Breast epithelium (tissue), 4 donors: ENCODE measurements around the gene FKTN. TPM values are rescaled to one million over a fixed set of nuclear protein-coding genes. Genes with fewer than 3 reads are reported as not detected.

Experiments used
- DNase-seq, 2 donors: peaks; one replicate each; pipeline ENCODE4 v3.0.0-alpha.2; 2019; ENCODE audit warnings: low spot score in 2 of 2
- H3K27ac ChIP-seq, 2 donors: fragments of 200-600 bp; sonication (generic) in 1 of 2; one replicate each; pipeline ENCODE4 v1.5.1; 2016 to 2019; ENCODE audit warnings: mild to moderate bottlenecking in 1 of 2
- H3K27me3 ChIP-seq, 2 donors: fragments of 200-600 bp; sonication (generic) in 1 of 2; one replicate each; pipeline versions ENCODE4 v1.5.1 to v1.6.0; 2017 to 2019; ENCODE audit warnings: control low read depth in 1 of 2, mild to moderate bottlenecking in 1 of 2
- H3K36me3 ChIP-seq: fragments of 200-600 bp; one replicate; pipeline ENCODE4 v1.5.1; 2019
- H3K4me1 ChIP-seq, 2 donors: fragments of 200-600 bp; sonication (generic); one replicate each; pipeline ENCODE4 v1.5.1; 2016 to 2019; ENCODE audit warnings: control low read depth in 1 of 2
- H3K4me3 ChIP-seq, 3 donors: fragments of 200-600 bp; sonication (generic); 1 replicate in 2 of 3; 2 replicates in 1 of 3; pipeline ENCODE4 v1.5.1; 2016 to 2019; ENCODE audit warnings: mild to moderate bottlenecking in 3 of 3, moderate library complexity in 2 of 3
- H3K9me3 ChIP-seq, 2 donors: fragments of 200-600 bp; sonication (generic) in 1 of 2; one replicate each; pipeline ENCODE4 v1.5.1; 2016 to 2019; ENCODE audit warnings: control low read depth in 1 of 2
- CTCF ChIP-seq, 3 donors: fragments of 450-650 bp; IDR thresholded peaks; one replicate each; pipeline ENCODE4 v1.5.1; 2016 to 2017; ENCODE audit warnings: antibody characterized with exemption in 3 of 3, mild to moderate bottlenecking in 3 of 3, moderate library complexity in 3 of 3
- POLR2A ChIP-seq: fragments of 450-650 bp; IDR thresholded peaks from one replicate; pipeline ENCODE4 v1.6.1; 2016; ENCODE audit warnings: antibody characterized with exemption, mild to moderate bottlenecking, moderate library complexity
- POLR2AphosphoS5 ChIP-seq, 3 donors: sonication (generic); formaldehyde crosslinking; IDR thresholded peaks; one replicate each; pipeline ENCODE4 v1.6.1; 2017; ENCODE audit warnings: antibody characterized with exemption in 3 of 3
- intact Hi-C: fragments of 100-400 bp; cut with DNase I; formaldehyde crosslinking; loops from one replicate; pipeline ENCODE4 v1.15.1; 2023; ENCODE audit warnings: low total_unique reads
- total RNA-seq, 3 donors: library from RNA; depleted of rRNA; stranded (reverse); fragments of >200 nt; gene quantifications; one replicate each; pipeline ENCODE4 v1.1.0, GENCODE V29; 2016

FKTN gene
- total RNA-seq, 3 donors from 2014 or later: 9.4 to 29.0 (median 12.1) TPM

GRCh38 chr9:105673850-105674387, 116.0 kb downstream of the FKTN start:
- Histone ChIP-seq H3K9me3 (no peaks in the 10 kb centered on the region), H3K36me3 (no peaks in the 10 kb centered on the region), H3K27ac (no peak overlapping the region), H3K4me3 (no peak overlapping the region), H3K27me3 (no peaks in the 10 kb centered on the region), H3K4me1 (no peaks in the 10 kb centered on the region)
- intact Hi-C loops: no loop called here
- no peak for DNase-seq
- TF ChIP-seq POLR2A: no peak
- no peak for TF ChIP-seq POLR2AphosphoS5 (IDR thresholded peaks at IDR 0.05)
- no peak for TF ChIP-seq CTCF (IDR thresholded peaks at IDR 0.05)

GRCh38 chr9:105676351-105676923, 118.5 kb downstream of the FKTN start:
- intact Hi-C loops: no loop called here
- TF ChIP-seq POLR2A: no peak
- no peak for TF ChIP-seq CTCF (IDR thresholded peaks at IDR 0.05)
- TF ChIP-seq POLR2AphosphoS5 (IDR thresholded peaks at IDR 0.05): no peak
- Histone ChIP-seq H3K4me1 (no peaks in the 10 kb centered on the region), H3K4me3 (no peak overlapping the region), H3K36me3 (no peaks in the 10 kb centered on the region), H3K9me3 (no peaks in the 10 kb centered on the region), H3K27me3 (no peaks in the 10 kb centered on the region), H3K27ac (no peak overlapping the region)
- no peak for DNase-seq

GRCh38 chr9:105678163-105678562, 120.2 kb downstream of the FKTN start:
- no peak for TF ChIP-seq POLR2A
- no peak for TF ChIP-seq POLR2AphosphoS5 (IDR thresholded peaks at IDR 0.05)
- no peak for TF ChIP-seq CTCF (IDR thresholded peaks at IDR 0.05)
- Histone ChIP-seq H3K27ac (no peak overlapping the region), H3K9me3 (no peaks in the 10 kb centered on the region), H3K27me3 (no peaks in the 10 kb centered on the region), H3K36me3 (no peaks in the 10 kb centered on the region), H3K4me1 (no peaks in the 10 kb centered on the region), H3K4me3 (no peak overlapping the region)
- intact Hi-C loops: no loop called here
- no peak for DNase-seq

- no peak overlapping the region for H3K27ac ChIP-seq
- DNase-seq: no peak
- H3K4me3 ChIP-seq: no peak overlapping the region
- H3K4me1 ChIP-seq: no peaks in the 10 kb centered on the region
- H3K36me3 ChIP-seq: no peaks in the 10 kb centered on the region
- no peaks in the 10 kb centered on the region for H3K27me3 ChIP-seq
- H3K9me3 ChIP-seq: no peaks in the 10 kb centered on the region
- TF ChIP-seq POLR2AphosphoS5 (IDR thresholded peaks at IDR 0.05) (no peak), POLR2A (no peak), CTCF (IDR thresholded peaks at IDR 0.05) (no peak)
- intact Hi-C loops: no loop called here
These were observed 120.8 kb downstream of the FKTN start for GRCh38 chr9:105678781-105679180.

- H3K4me1 ChIP-seq: no peaks in the 10 kb centered on the region
- DNase-seq: no peak
- intact Hi-C loops: no loop called here
These were observed 121.5 kb downstream of the FKTN start for GRCh38 chr9:105679257-105680022.

More at GRCh38 chr9:105679257-105680022, 121.5 kb downstream of the FKTN start:
- TF ChIP-seq POLR2A: no peak
- TF ChIP-seq CTCF (IDR thresholded peaks at IDR 0.05): no peak
- TF ChIP-seq POLR2AphosphoS5 (IDR thresholded peaks at IDR 0.05): no peak
- Histone ChIP-seq H3K27ac (no peak overlapping the region), H3K4me3 (no peak overlapping the region), H3K27me3 (no peaks in the 10 kb centered on the region), H3K9me3 (no peaks in the 10 kb centered on the region), H3K36me3 (no peaks in the 10 kb centered on the region)
